CD4-positive, alpha-beta T cell treated with Interferon gamma for 1 hour (primary cell): Measurements from ENCODE around the gene THEMIS.
"Not testable (repeated sequence)": the region's sequence is repeated elsewhere in the genome, so short reads cannot be mapped to it uniquely, and the experiment has no call there.

Source experiments
- DNase-seq: peaks from one replicate; pipeline ENCODE4 v3.0.0-alpha.2; 2020

Gene THEMIS

GRCh38 chr6:127793396-127793795 is 107.5 kb downstream of the THEMIS start:
- DNase-seq: no peak

GRCh38 chr6:127792616-127793015 is 108.2 kb downstream of the THEMIS start:
- DNase-seq: no peak

DNA sequence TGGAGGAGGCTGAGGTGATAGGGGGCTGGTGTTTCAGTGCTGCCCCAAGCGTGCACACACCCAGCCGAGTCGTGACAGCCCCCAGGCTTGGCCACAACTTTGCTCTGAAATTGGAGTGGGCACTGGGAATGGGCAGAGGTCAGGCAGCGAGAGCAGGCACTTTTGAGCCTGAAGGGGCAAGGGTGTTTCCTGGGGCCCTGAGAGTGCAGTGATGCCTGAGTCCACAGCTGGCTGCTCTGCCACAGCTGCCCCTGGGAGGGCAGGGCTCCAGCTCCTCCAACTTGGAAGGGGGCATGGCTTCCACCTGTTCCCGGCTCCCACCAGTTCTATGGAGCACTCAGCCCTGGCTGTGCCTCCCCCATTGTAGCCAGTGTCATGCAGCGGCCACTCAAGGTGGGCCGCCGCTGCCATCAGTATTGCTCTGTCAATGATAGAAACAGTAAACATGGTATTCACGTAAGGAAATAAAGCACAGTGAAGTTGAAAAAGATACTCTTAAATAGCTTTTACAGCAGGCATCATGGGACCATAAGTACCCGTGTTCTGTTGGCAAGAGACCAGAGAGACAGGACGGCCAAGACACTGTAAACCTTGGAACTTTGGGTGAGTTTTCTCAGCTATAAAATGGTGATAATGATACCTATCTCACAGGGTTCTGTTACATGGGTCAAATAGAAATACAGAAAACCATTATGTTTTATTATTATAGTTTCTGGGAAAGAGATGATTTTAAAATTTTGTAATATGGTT is 108.9 kb downstream of the THEMIS start:
- DNase-seq: no peak

- no peak for DNase-seq
These were observed 110.3 kb downstream of the THEMIS start for GRCh38 chr6:127790571-127790970.

- DNase-seq: no peak
These were observed 114.7 kb downstream of the THEMIS start for GRCh38 chr6:127786109-127786508.

DNA sequence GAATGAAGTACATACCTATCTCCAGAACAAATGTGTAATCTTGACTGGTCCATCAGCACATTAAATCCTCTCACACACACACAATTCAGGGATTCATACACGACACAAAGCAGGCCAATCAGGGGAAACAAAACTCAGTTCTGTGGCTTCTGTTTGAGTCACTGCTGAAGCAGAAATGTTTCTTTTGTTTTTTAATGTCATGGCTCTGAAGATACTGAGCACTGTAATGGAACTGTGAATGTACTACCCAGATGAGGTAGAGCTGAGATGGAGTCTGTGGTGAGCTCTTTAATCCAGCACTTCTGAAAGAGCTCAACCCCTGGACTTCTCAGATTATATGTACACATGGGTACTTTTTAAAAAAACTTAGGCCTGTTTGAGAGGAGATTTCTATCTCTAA is 116.4 kb downstream of the THEMIS start:
- DNase-seq: no peak

DNA sequence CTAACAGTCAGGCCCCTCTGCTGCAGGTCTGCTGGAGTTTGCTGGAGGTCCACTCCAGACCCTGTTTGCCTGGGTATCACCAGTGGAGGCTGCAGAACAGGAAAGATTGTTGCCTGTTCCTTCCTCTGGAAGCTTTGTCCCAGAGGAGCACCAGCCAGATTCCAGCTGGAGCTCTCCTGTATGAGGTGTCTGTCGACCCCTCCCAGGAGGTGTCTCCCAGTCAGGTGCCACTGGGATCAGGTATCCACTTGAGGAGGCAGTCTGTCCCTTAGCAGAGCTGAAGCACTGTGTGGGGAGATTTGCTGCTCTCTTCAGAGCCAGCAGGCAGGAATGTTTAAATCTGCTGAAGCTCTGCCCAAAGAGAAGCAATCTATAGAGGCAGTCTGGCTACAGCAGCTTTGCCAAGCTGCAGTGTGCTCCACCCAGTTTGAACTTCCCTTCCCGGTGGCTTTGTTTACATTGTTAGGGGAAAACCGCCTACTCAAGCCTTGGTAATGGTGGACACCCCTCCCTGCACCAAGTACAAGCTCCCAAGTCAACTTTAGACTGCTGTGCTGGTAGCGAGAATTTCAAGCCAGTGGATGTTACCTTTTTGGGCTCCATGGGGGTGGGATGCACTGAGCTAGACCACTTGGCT is 119.1 kb downstream of the THEMIS start:
- not testable (repeated sequence) for DNase-seq

- no peak for DNase-seq
These were observed 124.5 kb downstream of the THEMIS start for GRCh38 chr6:127776320-127776719.

DNA sequence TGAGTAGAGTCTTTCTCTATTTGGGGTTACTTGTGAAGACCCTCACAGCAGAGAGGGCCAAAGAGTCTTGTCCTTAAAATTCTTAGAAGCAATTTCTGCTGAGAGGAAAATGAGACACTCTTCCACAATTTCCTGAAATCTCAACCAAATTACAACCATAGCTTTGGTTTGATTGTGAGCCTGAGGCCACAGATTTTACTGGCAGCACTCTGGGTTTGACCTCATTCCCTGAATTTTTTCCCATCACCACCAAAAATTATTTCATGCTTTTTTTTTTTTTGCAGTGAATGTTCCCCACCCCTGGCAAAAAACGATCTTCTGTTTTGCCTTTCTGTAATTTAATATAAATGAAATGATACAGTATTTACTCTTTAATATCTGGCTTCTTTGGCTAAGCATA is 125.5 kb downstream of the THEMIS start:
- no peak for DNase-seq

- no peak for DNase-seq
These were observed 132.1 kb downstream of the THEMIS start for GRCh38 chr6:127768745-127769144.

- no peak for DNase-seq
These were observed 132.6 kb downstream of the THEMIS start for GRCh38 chr6:127768223-127768622.

DNA sequence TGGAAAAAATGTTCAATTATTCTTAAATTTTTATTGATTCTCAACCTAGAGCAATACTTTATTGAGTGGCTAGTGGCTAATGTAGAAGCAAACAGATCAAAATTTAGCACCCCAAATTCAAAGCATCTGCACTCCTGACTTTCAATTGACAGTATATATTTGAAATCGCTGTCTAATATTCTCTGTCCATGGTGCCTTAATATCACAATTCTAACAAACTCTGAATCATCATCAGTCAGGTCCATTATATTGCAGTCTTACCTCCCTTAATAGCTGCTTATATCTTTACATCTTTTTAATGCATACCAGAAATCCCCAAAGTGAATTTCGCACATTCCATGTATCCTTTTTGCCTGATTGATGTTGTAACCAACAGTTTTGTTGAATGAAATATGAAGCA is 134.9 kb downstream of the THEMIS start:
- no peak for DNase-seq

GRCh38 chr6:127762284-127762683 is 138.6 kb downstream of the THEMIS start:
- no peak for DNase-seq

- DNase-seq: no peak
These were observed 139.8 kb downstream of the THEMIS start for GRCh38 chr6:127761084-127761483.

DNA sequence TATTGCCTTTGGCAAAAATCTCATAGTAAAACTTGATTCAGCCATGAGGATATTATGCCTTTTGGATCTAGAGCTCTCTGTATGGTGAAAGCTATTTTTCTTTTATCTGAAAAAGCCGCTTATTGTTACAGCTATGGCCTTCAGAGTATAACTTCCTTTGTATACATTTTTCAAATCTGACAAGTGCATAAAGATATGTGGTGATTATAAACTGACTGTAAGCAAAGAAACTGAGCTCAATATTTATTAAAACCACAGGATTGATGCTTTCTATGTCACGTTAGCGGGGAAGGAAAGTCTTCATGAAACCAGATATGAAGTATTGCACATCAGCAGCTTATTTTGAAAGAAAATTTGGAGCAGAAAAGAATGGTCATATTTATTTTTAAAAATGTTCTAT is 151.8 kb downstream of the THEMIS start:
- DNase-seq: no peak

- DNase-seq: no peak
These were observed 152.6 kb downstream of the THEMIS start for GRCh38 chr6:127748290-127748689.

DNA sequence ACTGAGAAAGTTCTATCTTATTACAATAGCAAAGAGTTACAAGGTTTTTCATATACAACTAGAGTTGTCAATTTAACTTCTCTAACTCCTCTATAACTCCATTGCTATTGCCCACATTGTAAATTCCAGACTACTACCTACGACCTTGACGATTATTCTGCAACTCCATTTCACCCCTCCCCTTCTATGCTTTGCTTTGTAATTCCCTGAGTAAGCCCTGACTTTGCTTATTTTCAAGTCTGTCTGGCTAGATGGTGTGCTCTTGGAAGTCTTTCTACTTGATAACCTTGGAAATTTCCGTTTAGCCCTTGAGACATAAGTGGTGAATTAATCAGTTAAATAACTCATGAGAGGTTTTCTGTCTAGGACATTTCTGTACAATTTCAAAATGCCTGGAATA is 162.4 kb downstream of the THEMIS start:
- no peak for DNase-seq

DNA sequence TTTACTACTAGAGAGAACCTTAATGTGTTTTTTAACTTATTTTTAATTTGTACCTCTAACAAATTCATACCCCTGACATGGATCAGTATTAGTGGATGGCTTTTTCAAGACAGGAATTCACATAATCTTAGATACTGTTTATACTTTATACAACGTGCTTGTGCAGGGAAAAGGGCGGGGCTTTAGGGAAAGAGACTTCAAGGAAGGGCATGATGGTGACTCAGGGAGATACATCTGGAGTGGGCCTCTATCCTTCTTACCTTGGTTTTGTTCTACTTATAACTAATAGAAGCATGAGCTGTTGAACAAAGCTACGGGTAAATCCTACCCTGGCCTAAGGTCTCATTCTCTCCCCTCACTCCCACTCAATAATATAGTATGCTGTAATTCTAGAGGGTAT is 163.1 kb downstream of the THEMIS start:
- no peak for DNase-seq

DNA sequence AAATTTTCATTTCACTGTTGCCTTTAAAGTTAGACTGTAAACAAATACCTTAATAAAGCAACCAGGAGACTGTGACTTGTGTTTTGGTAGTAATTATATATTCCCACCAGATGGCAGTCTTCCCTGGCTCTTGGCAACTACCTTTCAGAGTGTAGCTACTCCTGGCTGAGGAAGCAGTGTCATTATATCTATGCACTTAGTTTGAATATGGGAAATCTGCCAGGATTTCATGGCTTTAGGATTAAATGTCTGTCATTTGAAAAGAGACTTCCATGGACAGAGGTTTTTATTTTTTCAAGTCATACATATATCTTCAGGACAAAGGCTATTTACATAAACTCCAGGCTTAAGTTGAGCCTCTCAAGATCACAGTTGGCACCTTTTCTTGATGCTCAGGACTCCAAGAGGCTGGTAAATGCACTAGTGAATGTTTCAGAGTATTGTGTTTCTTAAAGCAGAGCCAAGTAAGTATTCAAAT is 163.8 kb downstream of the THEMIS start:
- peak; percentile 3 for DNase-seq

GRCh38 chr6:127732927-127733326 is 167.9 kb downstream of the THEMIS start:
- DNase-seq: no peak

- no peak for DNase-seq
These were observed 173.5 kb downstream of the THEMIS start for GRCh38 chr6:127727260-127727953.

- DNase-seq: no peak
These were observed 175.0 kb downstream of the THEMIS start for GRCh38 chr6:127725821-127726220.

GRCh38 chr6:127718694-127719093 is 182.2 kb downstream of the THEMIS start:
- no peak for DNase-seq

GRCh38 chr6:127717384-127717783 is 183.5 kb downstream of the THEMIS start:
- DNase-seq: no peak
